SK-N-SH (cell line): ENCODE measurements around the gene TTC32. TPM values are rescaled to one million over a fixed set of nuclear protein-coding genes. Genes with fewer than 3 reads are reported as not detected.

Experiments used
- CTCF ChIA-PET: fragments of 300-600, 350-600 bp; formaldehyde crosslinking; extraction: SDS; loops from one replicate; lab custom pipeline; 2021; lab: Yijun Ruan, JAX
- POLR2A ChIA-PET: fragments of 350-600 bp; sonication (Branson Sonifier 250); formaldehyde crosslinking; extraction: SDS; loops from one replicate; lab custom pipeline; 2020; ENCODE audit warnings: antibody characterized with exemption, inconsistent platforms; lab: Yijun Ruan, JAX
- DNase-seq: peaks from one replicate; pipeline ENCODE4 v3.0.0; 2012
- H2AFZ ChIP-seq: fragments of 200-600 bp; sonication (generic); 2 replicates; pipeline ENCODE4 v1.8.1; 2016; ENCODE audit warnings: antibody characterized with exemption, mild to moderate bottlenecking, low read depth
- H3F3A ChIP-seq: fragments of 200-600 bp; sonication (generic); replicated peaks from 2 replicates; pipeline ENCODE3; 2016; ENCODE audit warnings: antibody characterized with exemption, mild to moderate bottlenecking; ENCODE audit not compliant: insufficient read depth
- H3K27ac ChIP-seq, 2 experiments: fragments of 200-500 bp in 1 of 2; fragments of 200-600 bp in 1 of 2; sonication (Bioruptor generic) in 1 of 2; sonication (generic), shearing (Covaris generic) in 1 of 2; 2 replicates each; pipeline versions ENCODE4 v1.5.1 to v1.6.1; 2014 to 2016; ENCODE audit warnings: low read depth in 2 of 2, inconsistent platforms in 1 of 2, low read length in 1 of 2, mild to moderate bottlenecking in 1 of 2, mixed read lengths in 1 of 2
- H3K27me3 ChIP-seq: fragments of 200-600 bp; sonication (generic), shearing (Covaris generic); 2 replicates; pipeline ENCODE4 v1.6.1; 2016; ENCODE audit warnings: mixed run types; ENCODE audit not compliant: insufficient read depth
- H3K36me3 ChIP-seq, 2 experiments: fragments of 200-500 bp in 1 of 2; fragments of 200-600 bp in 1 of 2; sonication (Bioruptor generic) in 1 of 2; sonication (generic) in 1 of 2; replicated peaks in 1 of 2; 2 replicates each; pipeline versions ENCODE3 to v1.5.1; 2014 to 2016; ENCODE audit warnings: low read length in 1 of 2, mild to moderate bottlenecking in 1 of 2; ENCODE audit not compliant: insufficient read depth in 2 of 2, control insufficient read depth in 1 of 2
- H3K4me1 ChIP-seq, 2 experiments: fragments of 200-500 bp in 1 of 2; fragments of 200-600 bp in 1 of 2; sonication (Bioruptor generic) in 1 of 2; sonication (generic), shearing (Covaris generic) in 1 of 2; 2 replicates each; pipeline versions ENCODE4 v1.5.1 to v1.6.1; 2014 to 2016; ENCODE audit warnings: low read depth in 1 of 2, low read length in 1 of 2, mixed run types in 1 of 2; ENCODE audit not compliant: insufficient read depth in 2 of 2, control insufficient read depth in 1 of 2
- H3K4me2 ChIP-seq: fragments of 200-600 bp; sonication (generic), shearing (Covaris generic); 2 replicates; pipeline ENCODE4 v1.6.1; 2017; ENCODE audit warnings: mixed run types
- H3K4me3 ChIP-seq, 2 experiments: fragments of 200-500 bp in 1 of 2; fragments of 200-600 bp in 1 of 2; sonication (Bioruptor generic) in 1 of 2; sonication (generic), shearing (Covaris generic) in 1 of 2; 2 replicates each; pipeline versions ENCODE4 v1.5.1 to v1.8.1; 2014 to 2016; ENCODE audit warnings: low read depth in 2 of 2, inconsistent platforms in 1 of 2, low read length in 1 of 2, mild to moderate bottlenecking in 1 of 2, mixed read lengths in 1 of 2, moderate library complexity in 1 of 2
- H3K79me2 ChIP-seq: fragments of 200-600 bp; sonication (generic); 2 replicates; pipeline ENCODE4 v1.8.1; 2017; ENCODE audit warnings: mild to moderate bottlenecking; ENCODE audit not compliant: insufficient read depth
- H3K9ac ChIP-seq: fragments of 200-600 bp; sonication (generic); 2 replicates; pipeline ENCODE4 v1.6.1; 2017; ENCODE audit warnings: mixed run types
- H3K9me2 ChIP-seq: fragments of 200-600 bp; sonication (generic); 2 replicates; pipeline ENCODE4 v1.6.1; 2017; ENCODE audit warnings: mixed run types
- H3K9me3 ChIP-seq: fragments of 200-600 bp; sonication (generic); 2 replicates; pipeline ENCODE4 v1.6.1; 2017; ENCODE audit warnings: mixed run types, mild to moderate bottlenecking, moderate library complexity
- H4K20me1 ChIP-seq: fragments of 200-600 bp; sonication (generic); 2 replicates; pipeline ENCODE4 v1.6.1; 2017; ENCODE audit warnings: mild to moderate bottlenecking, mixed run types; ENCODE audit not compliant: insufficient read depth
- CHD2 ChIP-seq: fragments of 150-350 bp; IDR thresholded peaks from 2 replicates; pipeline ENCODE4 v1.6.1; 2018; ENCODE audit warnings: low read length; ENCODE audit not compliant: partially characterized antibody
- FOXM1 ChIP-seq: IDR thresholded peaks from 2 replicates; pipeline ENCODE4 v1.4.0; 2012; ENCODE audit warnings: low read depth, mild to moderate bottlenecking
- GATA2 ChIP-seq: sonication (generic); formaldehyde crosslinking; IDR thresholded peaks from 2 replicates; pipeline ENCODE4 v1.5.0; 2020; ENCODE audit warnings: mild to moderate bottlenecking, missing genetic modification reagents
- MEF2A ChIP-seq: IDR thresholded peaks from 2 replicates; pipeline ENCODE4 v1.4.0; 2012; ENCODE audit warnings: low read depth, borderline replicate concordance
- NFIC ChIP-seq: IDR thresholded peaks from 2 replicates; pipeline ENCODE4 v1.4.0; 2012; ENCODE audit warnings: borderline replicate concordance
- POLR2AphosphoS5 ChIP-seq: IDR thresholded peaks from 2 replicates; pipeline ENCODE4 v1.6.1; 2012; ENCODE audit warnings: low read depth, low read length
- REST ChIP-seq: IDR thresholded peaks from 2 replicates; pipeline ENCODE4 v1.6.1; 2012; ENCODE audit warnings: mild to moderate bottlenecking, low read depth, low read length, moderate library complexity
- RFX5 ChIP-seq: IDR thresholded peaks from 2 replicates; pipeline ENCODE4 v1.6.1; 2012; ENCODE audit warnings: mild to moderate bottlenecking, improper control_type of control experiment, low read length
- SIN3A ChIP-seq: IDR thresholded peaks from 2 replicates; pipeline ENCODE4 v1.6.1; 2012; ENCODE audit warnings: low read depth, mild to moderate bottlenecking, low read length, moderate library complexity, borderline replicate concordance
- USF2 ChIP-seq: fragments of 150-350 bp; IDR thresholded peaks from 2 replicates; pipeline ENCODE4 v1.6.1; 2017; ENCODE audit warnings: antibody characterized with exemption, low read length, low read depth, borderline replicate concordance
- ZBTB33 ChIP-seq: IDR thresholded peaks from 2 replicates; pipeline ENCODE4 v1.4.0; 2012; ENCODE audit warnings: low read depth, borderline replicate concordance
- WGBS: methylation state at CpG from one replicate; pipeline ENCODE4 v1.1.6; 2017; ENCODE audit warnings: low lambda C conversion rate; 5-methylcytosine and 5-hydroxymethylcytosine counted together
- polyA plus RNA-seq, 3 experiments: library from polyadenylated mRNA; depleted of rRNA; stranded (reverse); fragments of >200 nt; gene quantifications; 2 replicates each; pipeline ENCODE4 v1.2.3, GENCODE V29; 2012
- TF ChIP-seq, protein P1 (sequence below): fragments of 200-600 bp; sonication (generic); IDR thresholded peaks from 2 replicates; pipeline ENCODE4 v1.6.1; 2017; ENCODE audit warnings: antibody characterized with exemption, mild to moderate bottlenecking, moderate library complexity

Gene TTC32
- polyA plus RNA-seq, 1 of the 3 experiments (the other 2 are of a cell fraction): 9.1 TPM

DNA sequence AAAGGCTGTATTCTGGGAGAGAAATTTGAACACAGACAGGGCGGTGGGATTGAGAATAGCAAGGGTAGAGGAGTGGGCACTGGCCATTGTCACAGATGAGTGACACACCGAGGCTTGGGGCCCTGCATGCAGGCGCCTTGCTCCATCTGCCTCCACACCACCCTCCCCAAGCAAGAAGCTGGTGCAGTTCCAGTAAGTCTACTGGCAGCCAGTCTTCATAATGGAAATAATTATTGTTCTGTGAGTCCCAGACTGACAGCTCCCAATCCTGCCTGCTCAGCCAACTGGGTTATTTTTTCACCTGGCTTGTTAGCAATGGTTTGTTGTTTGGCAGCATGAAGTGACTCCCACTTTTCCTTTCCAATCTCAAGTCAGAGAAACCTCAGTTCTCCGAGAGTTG, 13.0 kb downstream of the TTC32 start:
- Histone ChIP-seq H3K36me3 (peaks cover 0 to 11% of the 10 kb centered on the region in 2 experiments), H3K9me2 (no peaks in the 10 kb centered on the region), H3F3A (no peaks in the 10 kb centered on the region), H3K27ac (no peak overlapping the region), H2AFZ (no peak overlapping the region), H3K9me3 (no peaks in the 10 kb centered on the region), H4K20me1 (no peaks in the 10 kb centered on the region; the same call in 1 of the 2 replicates), H3K27me3 (no peaks in the 10 kb centered on the region), H3K4me1 (no peaks in the 10 kb centered on the region; a peak in 2 of 4 replicates), H3K9ac (no peak overlapping the region), H3K4me2 (no peak overlapping the region), H3K79me2 (peaks cover 9% of the 10 kb centered on the region), H3K4me3 (no peak overlapping the region)
- DNase-seq: no peak
- 96% methylated on average over 4 of the region's 4 CpGs for WGBS
- ChIA-PET POLR2A (no interaction called here), CTCF (no interaction called here)
- TF ChIP-seq GATA2 (CRISPR knock-in tag) (no peak), POLR2AphosphoS5 (no peak), ZBTB33 (no peak), SIN3A (no peak), REST (no peak), MEF2A (no peak), NFIC (no peak), USF2 (no peak), FOXM1 (no peak), CHD2 (no peak), RFX5 (no peak)
- TF ChIP-seq, protein P1, sequence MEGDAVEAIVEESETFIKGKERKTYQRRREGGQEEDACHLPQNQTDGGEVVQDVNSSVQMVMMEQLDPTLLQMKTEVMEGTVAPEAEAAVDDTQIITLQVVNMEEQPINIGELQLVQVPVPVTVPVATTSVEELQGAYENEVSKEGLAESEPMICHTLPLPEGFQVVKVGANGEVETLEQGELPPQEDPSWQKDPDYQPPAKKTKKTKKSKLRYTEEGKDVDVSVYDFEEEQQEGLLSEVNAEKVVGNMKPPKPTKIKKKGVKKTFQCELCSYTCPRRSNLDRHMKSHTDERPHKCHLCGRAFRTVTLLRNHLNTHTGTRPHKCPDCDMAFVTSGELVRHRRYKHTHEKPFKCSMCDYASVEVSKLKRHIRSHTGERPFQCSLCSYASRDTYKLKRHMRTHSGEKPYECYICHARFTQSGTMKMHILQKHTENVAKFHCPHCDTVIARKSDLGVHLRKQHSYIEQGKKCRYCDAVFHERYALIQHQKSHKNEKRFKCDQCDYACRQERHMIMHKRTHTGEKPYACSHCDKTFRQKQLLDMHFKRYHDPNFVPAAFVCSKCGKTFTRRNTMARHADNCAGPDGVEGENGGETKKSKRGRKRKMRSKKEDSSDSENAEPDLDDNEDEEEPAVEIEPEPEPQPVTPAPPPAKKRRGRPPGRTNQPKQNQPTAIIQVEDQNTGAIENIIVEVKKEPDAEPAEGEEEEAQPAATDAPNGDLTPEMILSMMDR: no peak
